Activated naive CD8-positive, alpha-beta T cell (primary cell): ENCODE measurements around the gene PCBP3.
"Not testable (repeated sequence)": the region's sequence is repeated elsewhere in the genome, so short reads cannot be mapped to it uniquely, and the experiment has no call there.

ENCODE experiments used
- H3K27ac Mint-ChIP-seq: one replicate; pipeline ENCODE4 v1.8.0; 2021; ENCODE audit warnings: mixed read lengths
- H3K27me3 Mint-ChIP-seq: one replicate; pipeline ENCODE4 v1.8.0; 2021; ENCODE audit warnings: mixed read lengths
- H3K36me3 Mint-ChIP-seq: one replicate; pipeline ENCODE4 v1.8.0; 2021; ENCODE audit warnings: mixed read lengths
- H3K4me1 Mint-ChIP-seq: one replicate; pipeline ENCODE4 v1.8.0; 2021; ENCODE audit warnings: low read depth, mixed read lengths
- H3K4me3 Mint-ChIP-seq: one replicate; pipeline ENCODE4 v1.8.0; 2021; ENCODE audit warnings: mild to moderate bottlenecking, mixed read lengths
- H3K9me3 Mint-ChIP-seq: one replicate; pipeline ENCODE4 v1.8.0; 2021; ENCODE audit warnings: low read depth, mixed read lengths

The PCBP3 gene

DNA sequence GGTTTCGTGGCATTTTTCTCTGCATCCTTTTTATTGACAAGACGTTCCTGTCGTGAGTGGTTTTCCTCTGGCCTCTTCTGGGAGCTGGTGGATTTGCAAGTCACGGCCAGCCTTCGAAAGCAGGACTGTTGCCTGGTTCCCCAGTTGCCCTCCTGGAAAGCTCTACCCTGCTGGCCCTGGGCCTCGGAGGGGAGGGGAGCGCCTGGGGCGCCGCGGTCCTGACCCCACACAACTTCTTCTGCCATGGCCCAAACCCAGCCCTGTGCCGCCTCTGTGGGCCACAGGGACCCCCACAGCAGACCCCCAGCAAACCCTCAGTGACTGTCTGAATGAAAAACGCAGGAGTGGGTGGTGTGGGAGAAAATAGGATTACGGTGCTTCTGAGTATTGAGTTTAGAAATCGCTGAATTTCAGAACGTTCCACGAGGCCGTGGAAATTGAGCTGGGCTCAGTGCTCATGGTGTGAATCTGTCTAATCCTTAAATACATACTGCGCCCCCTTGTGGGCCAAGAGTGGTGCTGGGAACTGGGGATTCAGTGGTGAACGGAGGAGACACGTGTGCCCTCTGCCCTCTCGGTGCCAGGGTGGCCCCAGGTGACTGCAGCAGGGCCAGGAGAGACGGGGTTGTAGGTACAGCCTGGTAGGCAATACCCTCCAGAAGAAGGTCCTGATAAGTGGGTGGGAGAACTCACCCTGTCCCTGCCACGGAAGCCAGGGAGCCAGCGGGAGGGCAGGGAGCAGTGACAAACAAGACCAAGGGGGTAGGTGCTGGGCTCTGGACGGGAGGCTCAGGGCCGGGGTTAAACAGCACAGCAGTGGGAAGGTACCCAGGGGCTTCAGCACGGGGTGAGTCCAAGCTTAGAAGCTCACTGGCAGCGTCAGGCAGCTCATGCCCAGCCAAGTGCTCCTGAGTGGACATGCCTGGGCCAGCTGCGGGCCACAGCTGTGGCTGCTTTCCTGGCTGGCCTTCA lies 236.9 kb downstream of the PCBP3 start:
- no peaks in the 10 kb centered on the region for H3K27me3 Mint-ChIP-seq
- H3K27ac Mint-ChIP-seq, result peak overlapping the region; percentile 81
- H3K4me1 Mint-ChIP-seq, result peaks cover 55% of the 10 kb centered on the region
- H3K4me3 Mint-ChIP-seq, result peak overlapping the region; percentile 71
- H3K36me3 Mint-ChIP-seq, result peaks cover 2% of the 10 kb centered on the region
- no peaks in the 10 kb centered on the region for H3K9me3 Mint-ChIP-seq

DNA sequence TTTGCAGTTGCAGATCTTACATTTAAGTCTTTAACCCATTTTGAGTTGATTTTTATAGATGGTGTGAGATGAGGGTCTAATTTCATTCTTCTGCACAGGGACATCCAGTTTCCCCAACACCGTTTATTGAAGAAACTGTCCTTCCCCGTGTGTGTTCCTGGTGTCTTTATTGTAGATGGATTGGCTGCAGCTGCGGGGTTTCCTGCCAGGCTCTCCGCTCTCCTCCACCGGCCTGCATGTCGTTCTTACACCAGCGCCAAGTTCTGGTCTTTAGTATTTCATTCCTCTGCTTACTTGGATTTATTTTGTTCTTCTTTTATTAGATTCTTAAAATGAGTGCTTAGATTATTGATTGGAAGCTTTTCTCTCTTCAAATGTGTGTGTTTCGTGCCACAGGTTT lies 239.1 kb downstream of the PCBP3 start:
- no peaks in the 10 kb centered on the region for H3K9me3 Mint-ChIP-seq
- H3K4me1 Mint-ChIP-seq, result peaks cover 74% of the 10 kb centered on the region
- H3K27me3 Mint-ChIP-seq, result no peaks in the 10 kb centered on the region
- H3K4me3 Mint-ChIP-seq, result no peak overlapping the region
- H3K27ac Mint-ChIP-seq, result no peak overlapping the region
- H3K36me3 Mint-ChIP-seq, result peaks cover 5% of the 10 kb centered on the region

- Mint-ChIP-seq H3K36me3 (peaks cover 5% of the 10 kb centered on the region), H3K9me3 (no peaks in the 10 kb centered on the region), H3K4me3 (no peak overlapping the region), H3K4me1 (peaks cover 78% of the 10 kb centered on the region), H3K27me3 (no peaks in the 10 kb centered on the region), H3K27ac (no peak overlapping the region)
Observed at GRCh38 chr21:45883090-45883489, 239.6 kb downstream of the PCBP3 start.

DNA sequence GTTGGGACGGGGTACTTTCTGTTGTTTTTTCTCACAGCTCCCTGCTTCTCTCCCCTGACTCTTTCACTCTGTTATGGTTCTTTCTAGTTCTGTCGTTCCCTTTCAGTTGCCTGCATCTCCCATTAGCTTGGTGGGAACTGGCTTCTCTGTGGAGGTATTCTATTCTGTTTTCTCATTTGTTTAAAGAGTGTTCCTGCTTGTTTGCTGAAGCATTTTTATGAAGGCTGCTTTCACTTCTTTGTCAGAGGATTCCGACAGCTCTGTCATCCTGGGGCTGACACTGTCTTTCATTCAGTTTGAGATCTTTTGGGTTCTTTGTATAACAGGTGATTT lies 242.0 kb downstream of the PCBP3 start:
- Mint-ChIP-seq H3K4me3 (peak overlapping the region; percentile 55), H3K27ac (peak overlapping the region; percentile 85), H3K9me3 (no peaks in the 10 kb centered on the region), H3K36me3 (peaks cover 3% of the 10 kb centered on the region), H3K27me3 (no peaks in the 10 kb centered on the region), H3K4me1 (peaks cover 88% of the 10 kb centered on the region)

DNA sequence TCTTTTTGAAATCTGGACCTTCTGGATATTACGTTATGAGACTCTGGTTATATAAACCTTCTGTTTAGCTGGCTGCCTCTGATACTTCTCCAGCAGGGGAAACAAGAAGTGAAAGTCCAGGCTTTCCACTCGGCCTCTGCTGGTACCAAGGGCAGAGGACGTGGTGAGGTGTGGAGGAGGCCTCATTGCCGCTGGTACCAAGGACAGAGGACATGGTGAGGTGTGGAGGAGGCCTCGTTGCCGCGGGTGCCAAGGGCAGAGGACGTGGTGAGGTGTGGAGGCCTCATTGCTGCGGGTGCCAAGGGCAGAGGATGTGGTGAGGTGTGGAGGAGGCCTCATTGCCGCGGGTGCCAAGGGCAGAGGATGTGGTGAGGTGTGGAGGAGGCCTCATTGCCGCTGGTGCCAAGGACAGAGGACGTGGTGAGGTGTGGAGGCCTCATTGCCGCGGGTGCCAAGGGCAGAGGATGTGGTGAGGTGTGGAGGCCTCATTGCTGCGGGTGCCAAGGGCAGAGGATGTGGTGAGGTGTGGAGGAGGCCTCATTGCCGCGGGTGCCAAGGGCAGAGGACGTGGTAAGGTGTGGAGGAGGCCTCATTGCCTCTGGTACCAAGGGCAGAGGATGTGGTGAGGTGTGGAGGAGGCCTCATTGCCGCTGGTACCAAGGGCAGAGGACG lies 242.5 kb downstream of the PCBP3 start:
- Mint-ChIP-seq H3K4me1 (peaks cover 88% of the 10 kb centered on the region), H3K27ac (peak overlapping the region; percentile 85), H3K4me3 (peak overlapping the region; percentile 55)
- not testable (repeated sequence) for H3K9me3 Mint-ChIP-seq, H3K36me3 Mint-ChIP-seq, H3K27me3 Mint-ChIP-seq

DNA sequence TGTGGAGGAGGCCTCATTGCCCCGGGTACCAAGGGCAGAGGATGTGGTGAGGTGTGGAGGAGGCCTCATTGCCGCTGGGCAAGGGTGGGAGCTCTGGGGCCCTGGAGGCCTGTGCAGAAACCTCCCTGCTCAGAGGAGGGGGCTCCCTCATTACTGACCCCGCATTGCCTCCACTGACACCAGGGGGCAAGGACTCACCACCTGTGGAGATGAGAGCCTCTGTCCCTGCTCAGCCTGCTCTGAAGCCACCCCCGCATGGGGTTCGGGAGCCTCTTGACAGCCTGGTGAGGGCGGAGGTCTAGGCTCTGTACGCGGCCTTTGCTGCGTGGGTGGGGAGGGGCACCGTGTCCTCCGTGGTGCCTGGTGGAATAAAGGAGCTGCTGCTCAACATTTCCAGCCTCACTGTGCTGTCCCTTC lies 243.1 kb downstream of the PCBP3 start:
- no peaks in the 10 kb centered on the region for H3K9me3 Mint-ChIP-seq
- H3K27ac Mint-ChIP-seq, result no peak overlapping the region
- H3K36me3 Mint-ChIP-seq, result peaks cover 3% of the 10 kb centered on the region
- H3K4me3 Mint-ChIP-seq, result peak overlapping the region; percentile 14
- peaks cover 88% of the 10 kb centered on the region for H3K4me1 Mint-ChIP-seq
- no peaks in the 10 kb centered on the region for H3K27me3 Mint-ChIP-seq

DNA sequence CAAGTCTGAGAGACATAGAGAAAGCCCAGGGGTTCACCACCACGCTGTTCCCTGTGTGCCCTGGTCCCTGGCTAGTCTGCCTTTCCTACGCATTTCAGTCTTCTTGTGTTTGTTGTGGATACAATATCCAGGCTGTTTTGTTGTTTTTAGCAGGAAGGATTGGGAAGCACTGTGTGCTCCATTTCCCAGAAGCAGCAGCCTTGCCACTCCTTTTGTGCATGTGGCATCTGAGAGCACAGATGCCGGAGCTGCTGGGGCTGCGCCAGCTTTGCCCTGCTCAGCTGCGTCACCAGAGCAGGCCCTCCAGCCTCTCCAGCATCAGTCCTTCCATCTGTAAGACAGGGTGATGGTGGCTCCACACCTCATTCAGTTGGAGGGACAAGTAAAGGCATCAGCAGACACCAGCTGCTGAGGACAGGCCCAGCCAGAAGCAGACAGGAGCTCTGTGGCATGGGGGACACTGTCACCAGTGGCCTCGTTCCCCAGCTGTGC lies 243.6 kb downstream of the PCBP3 start:
- Mint-ChIP-seq H3K27me3 (no peaks in the 10 kb centered on the region), H3K9me3 (no peaks in the 10 kb centered on the region), H3K4me3 (peak overlapping the region; percentile 38), H3K27ac (peak overlapping the region; percentile 46), H3K4me1 (peaks cover 88% of the 10 kb centered on the region), H3K36me3 (peaks cover 3% of the 10 kb centered on the region)

DNA sequence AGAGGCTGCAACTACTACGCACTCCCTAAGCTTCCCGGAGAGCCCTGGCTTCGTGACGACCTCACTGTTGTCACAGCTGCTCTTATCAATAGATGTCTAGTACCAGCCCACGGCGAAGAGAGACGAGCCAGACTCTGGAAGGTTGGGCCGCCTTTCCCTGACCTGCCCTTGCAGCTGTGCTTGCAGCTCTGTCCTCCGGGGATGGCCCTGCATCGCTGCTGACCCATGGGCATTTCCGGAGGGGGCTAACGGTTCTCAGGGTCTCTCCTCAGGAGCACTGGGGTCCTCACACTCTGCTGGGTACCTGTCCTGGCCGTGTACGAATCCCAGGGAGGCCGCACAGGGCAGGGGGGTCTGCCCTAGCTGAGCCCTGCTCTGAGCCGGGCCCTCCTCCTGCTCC lies 244.3 kb downstream of the PCBP3 start:
- no peak overlapping the region for H3K27ac Mint-ChIP-seq
- H3K27me3 Mint-ChIP-seq, result no peaks in the 10 kb centered on the region
- H3K4me3 Mint-ChIP-seq, result peak overlapping the region; percentile 10
- no peaks in the 10 kb centered on the region for H3K9me3 Mint-ChIP-seq
- H3K36me3 Mint-ChIP-seq, result peaks cover 3% of the 10 kb centered on the region
- H3K4me1 Mint-ChIP-seq, result peaks cover 86% of the 10 kb centered on the region

- Mint-ChIP-seq H3K27ac (no peak overlapping the region), H3K27me3 (no peaks in the 10 kb centered on the region), H3K36me3 (peaks cover 3% of the 10 kb centered on the region), H3K4me1 (peaks cover 84% of the 10 kb centered on the region), H3K9me3 (no peaks in the 10 kb centered on the region), H3K4me3 (peak overlapping the region; percentile 48)
Observed at GRCh38 chr21:45888386-45889009, 245.0 kb downstream of the PCBP3 start.

GRCh38 chr21:45889256-45889655 lies 245.7 kb downstream of the PCBP3 start:
- H3K4me3 Mint-ChIP-seq, result peak overlapping the region; percentile 48
- no peak overlapping the region for H3K27ac Mint-ChIP-seq
- peaks cover 3% of the 10 kb centered on the region for H3K36me3 Mint-ChIP-seq
- no peaks in the 10 kb centered on the region for H3K9me3 Mint-ChIP-seq
- H3K4me1 Mint-ChIP-seq, result peaks cover 80% of the 10 kb centered on the region
- no peaks in the 10 kb centered on the region for H3K27me3 Mint-ChIP-seq

DNA sequence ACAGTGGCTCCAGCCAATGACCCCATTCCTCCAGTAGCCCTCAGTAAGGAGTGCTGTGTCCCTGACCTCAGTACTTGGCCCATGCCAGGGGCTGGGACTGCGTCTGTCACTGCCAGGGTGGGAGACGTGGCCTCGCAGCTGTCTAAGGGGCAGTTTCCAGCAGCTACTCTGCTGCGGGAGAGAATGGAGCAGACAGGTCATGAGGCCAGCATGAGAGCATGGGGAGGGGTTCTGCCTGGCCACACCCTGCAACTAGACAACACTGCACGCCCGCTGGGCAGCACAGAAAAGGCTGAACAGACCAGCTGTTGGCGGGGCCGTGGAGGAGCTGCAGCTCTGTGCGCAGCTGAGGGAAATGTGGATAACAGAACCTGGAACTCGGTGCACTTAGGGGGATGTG lies 246.4 kb downstream of the PCBP3 start:
- Mint-ChIP-seq H3K36me3 (peaks cover 3% of the 10 kb centered on the region), H3K4me1 (peaks cover 76% of the 10 kb centered on the region), H3K9me3 (no peaks in the 10 kb centered on the region), H3K4me3 (no peak overlapping the region), H3K27ac (no peak overlapping the region), H3K27me3 (no peaks in the 10 kb centered on the region)

DNA sequence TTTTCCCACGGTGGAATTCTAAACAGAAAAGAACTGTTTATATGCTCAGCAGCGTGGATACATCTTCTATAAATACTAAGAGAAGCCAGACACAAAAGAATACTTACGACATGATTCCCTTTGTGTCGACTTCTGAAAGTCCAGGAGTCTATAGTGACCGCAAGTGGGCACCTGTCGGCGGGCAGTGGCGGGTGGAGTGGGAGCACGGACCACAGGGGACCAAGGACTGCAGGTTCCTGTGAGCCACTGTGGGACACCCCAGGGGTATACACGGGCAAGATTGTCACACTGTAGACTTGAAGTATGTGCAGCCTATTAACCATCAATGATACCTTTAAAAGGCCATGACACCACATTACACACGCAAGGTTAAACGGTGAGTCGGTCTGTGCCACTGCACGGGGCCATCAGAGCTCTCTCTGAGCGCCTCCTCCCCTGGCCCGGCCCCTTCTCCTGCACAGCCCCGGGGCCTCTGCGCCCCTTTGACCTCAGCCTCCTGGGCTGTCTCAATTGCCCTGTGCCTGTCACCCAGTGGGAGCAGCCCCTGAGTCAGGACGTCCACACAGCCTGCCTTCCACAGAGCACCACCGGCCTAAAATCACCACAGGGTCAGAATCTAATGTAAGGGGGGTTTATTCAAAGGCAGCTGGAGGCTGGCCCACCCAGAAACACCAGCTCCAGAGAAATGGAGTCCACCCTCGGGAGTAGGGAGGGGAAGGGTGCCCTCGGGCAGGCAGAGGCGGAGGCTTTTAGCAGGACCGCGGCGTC lies 248.0 kb downstream of the PCBP3 start:
- peak overlapping the region; percentile 46 for H3K27ac Mint-ChIP-seq
- no peaks in the 10 kb centered on the region for H3K36me3 Mint-ChIP-seq
- peaks cover 61% of the 10 kb centered on the region for H3K4me1 Mint-ChIP-seq
- H3K4me3 Mint-ChIP-seq, result peak overlapping the region; percentile 59
- H3K27me3 Mint-ChIP-seq, result no peaks in the 10 kb centered on the region
- H3K9me3 Mint-ChIP-seq, result no peaks in the 10 kb centered on the region

GRCh38 chr21:45892156-45892915 lies 248.8 kb downstream of the PCBP3 start:
- no peaks in the 10 kb centered on the region for H3K9me3 Mint-ChIP-seq
- H3K27me3 Mint-ChIP-seq, result no peaks in the 10 kb centered on the region
- no peak overlapping the region for H3K27ac Mint-ChIP-seq
- peak overlapping the region; percentile 59 for H3K4me3 Mint-ChIP-seq
- no peaks in the 10 kb centered on the region for H3K36me3 Mint-ChIP-seq
- H3K4me1 Mint-ChIP-seq, result peaks cover 53% of the 10 kb centered on the region
